Liver (tissue), 9 donors: ENCODE measurements around the gene PER2. TPM values are rescaled to one million over a fixed set of nuclear protein-coding genes. Genes with fewer than 3 reads are reported as not detected.

ENCODE experiments used
- DNase-seq: peaks from one replicate; pipeline ENCODE4 v3.0.0-alpha.2; 2017; ENCODE audit warnings: low spot score
- H3K27ac ChIP-seq, 2 donors: one replicate each; pipeline ENCODE4 v1.7.0; 2013; ENCODE audit warnings: inconsistent platforms in 2 of 2, low read length in 2 of 2, control low read depth in 1 of 2, low read depth in 1 of 2, mild to moderate bottlenecking in 1 of 2
- H3K27me3 ChIP-seq, 4 donors: one replicate each; pipeline versions ENCODE4 v1.6.1 to v1.7.0; 2013; ENCODE audit warnings: low read length in 3 of 4, inconsistent platforms in 1 of 4, mild to moderate bottlenecking in 1 of 4, moderate library complexity in 1 of 4; ENCODE audit not compliant: control insufficient read depth in 4 of 4, insufficient read depth in 4 of 4
- H3K36me3 ChIP-seq, 4 donors: one replicate each; pipeline versions ENCODE4 v1.6.1 to v1.7.0; 2013; ENCODE audit warnings: low read length in 3 of 4, mild to moderate bottlenecking in 3 of 4, low read depth in 1 of 4, moderate library complexity in 1 of 4; ENCODE audit not compliant: control insufficient read depth in 4 of 4, insufficient read depth in 3 of 4
- H3K4me1 ChIP-seq, 4 donors: one replicate each; pipeline versions ENCODE4 v1.6.1 to v1.7.0; 2013; ENCODE audit warnings: low read length in 3 of 4, mild to moderate bottlenecking in 3 of 4, moderate library complexity in 1 of 4; ENCODE audit not compliant: control insufficient read depth in 4 of 4, insufficient read depth in 4 of 4
- H3K4me3 ChIP-seq, 3 donors: one replicate each; pipeline versions ENCODE4 v1.6.1 to v1.7.0; 2013; ENCODE audit warnings: low read length in 3 of 3, control low read depth in 1 of 3, low read depth in 1 of 3, mild to moderate bottlenecking in 1 of 3
- H3K9ac ChIP-seq, 2 donors: one replicate each; pipeline ENCODE4 v1.7.0; 2013; ENCODE audit warnings: low read length in 2 of 2, mild to moderate bottlenecking in 2 of 2, moderate library complexity in 2 of 2, control low read depth in 1 of 2, low read depth in 1 of 2
- H3K9me3 ChIP-seq, 4 donors: one replicate each; pipeline versions ENCODE4 v1.6.1 to v1.7.0; 2013; ENCODE audit warnings: low read length in 3 of 4; ENCODE audit not compliant: control insufficient read depth in 4 of 4
- EGR1 ChIP-seq, 2 donors: IDR thresholded peaks; 2 replicates each; pipeline ENCODE4 v1.6.1; 2016 to 2018; ENCODE audit warnings: antibody characterized with exemption in 2 of 2, low read depth in 2 of 2
- FOXA1 ChIP-seq: IDR thresholded peaks from 2 replicates; pipeline ENCODE4 v1.6.1; 2016; ENCODE audit warnings: antibody characterized with exemption
- FOXA2 ChIP-seq: IDR thresholded peaks from 2 replicates; pipeline ENCODE4 v1.6.1; 2016; ENCODE audit warnings: antibody characterized with exemption
- GABPA ChIP-seq, 2 donors: IDR thresholded peaks in 1 of 2; conservative IDR thresholded peaks in 1 of 2; 2 replicates each; pipeline ENCODE4 v1.6.1; 2016; ENCODE audit warnings: antibody characterized with exemption in 2 of 2, mild to moderate bottlenecking in 1 of 2, moderate library complexity in 1 of 2
- HNF4A ChIP-seq, 2 donors: conservative IDR thresholded peaks; 2 replicates each; pipeline ENCODE4 v1.6.1; 2016; ENCODE audit warnings: antibody characterized with exemption in 2 of 2, mild to moderate bottlenecking in 2 of 2
- HNF4G ChIP-seq: IDR thresholded peaks from 2 replicates; pipeline ENCODE4 v1.6.1; 2016; ENCODE audit warnings: antibody characterized with exemption
- JUND ChIP-seq, 2 donors: IDR thresholded peaks; 2 replicates each; pipeline ENCODE4 v1.6.1; 2016; ENCODE audit warnings: antibody characterized with exemption in 2 of 2
- NR2F2 ChIP-seq: IDR thresholded peaks from 2 replicates; pipeline ENCODE4 v1.6.1; 2016; ENCODE audit warnings: antibody characterized with exemption
- RXRA ChIP-seq, 2 donors: IDR thresholded peaks; 2 replicates each; pipeline ENCODE4 v1.6.1; 2017 to 2018; ENCODE audit warnings: antibody characterized with exemption in 2 of 2, mild to moderate bottlenecking in 1 of 2
- SP1 ChIP-seq: IDR thresholded peaks from 2 replicates; pipeline ENCODE4 v1.6.1; 2018; ENCODE audit warnings: antibody characterized with exemption, mild to moderate bottlenecking
- TAF1 ChIP-seq: conservative IDR thresholded peaks from 2 replicates; pipeline ENCODE4 v1.6.1; 2016; ENCODE audit warnings: antibody characterized with exemption, mild to moderate bottlenecking
- YY1 ChIP-seq: IDR thresholded peaks from 2 replicates; pipeline ENCODE4 v1.6.1; 2016; ENCODE audit warnings: antibody characterized with exemption, mild to moderate bottlenecking
- WGBS: extraction: QIAGEN DNeasy Blood & Tissue Kit; methylation state at CpG from one replicate; pipeline ENCODE4 v1.1.7; 2013; 5-methylcytosine and 5-hydroxymethylcytosine counted together
- polyA plus RNA-seq, 2 donors: library from polyadenylated mRNA; stranded (reverse) in 1 of 2; unstranded in 1 of 2; fragments of 200-250 nt in 1 of 2; fragments of >200 nt in 1 of 2; fragmentation: Nextera tagmentation in 1 of 2; extraction: Ambion mirVana in 1 of 2; gene quantifications; one replicate each; pipeline versions ENCODE4 v1.2.1 to v1.2.3, GENCODE V29; 2013 to 2015
- total RNA-seq, 2 donors: library from RNA; depleted of rRNA; stranded (reverse); fragments of >200 nt; gene quantifications; one replicate each; pipeline ENCODE4 v1.2.3, GENCODE V29; 2014
- TF ChIP-seq, protein P1 (sequence below): IDR thresholded peaks from 2 replicates; pipeline ENCODE4 v1.6.1; 2016; ENCODE audit warnings: antibody characterized with exemption
- TF ChIP-seq, protein P2 (sequence below): IDR thresholded peaks from 2 replicates; pipeline ENCODE4 v1.6.1; 2016; ENCODE audit warnings: antibody characterized with exemption, mild to moderate bottlenecking
- TF ChIP-seq, protein P3 (sequence below): fragments of 150-350 bp; IDR thresholded peaks from 2 replicates; pipeline ENCODE4 v1.5.1; 2017; ENCODE audit warnings: improper control_type of control experiment, low read depth, low read length; ENCODE audit not compliant: missing input control
- TF ChIP-seq, protein P4 (sequence below): IDR thresholded peaks from 2 replicates; pipeline ENCODE4 v1.6.1; 2016; ENCODE audit warnings: antibody characterized with exemption
- TF ChIP-seq, protein P5 (sequence below): IDR thresholded peaks from 2 replicates; pipeline ENCODE4 v1.6.1; 2016; ENCODE audit warnings: antibody characterized with exemption
- donor health status: healthy.
- donor health status: healthy.
- donor health status: healthy.
- donor health status: healthy.
- donor health status: healthy.

Gene PER2
- total and polyA plus RNA-seq, 4 donors = 1.1 to 12.5 (median 4.1) TPM

DNA sequence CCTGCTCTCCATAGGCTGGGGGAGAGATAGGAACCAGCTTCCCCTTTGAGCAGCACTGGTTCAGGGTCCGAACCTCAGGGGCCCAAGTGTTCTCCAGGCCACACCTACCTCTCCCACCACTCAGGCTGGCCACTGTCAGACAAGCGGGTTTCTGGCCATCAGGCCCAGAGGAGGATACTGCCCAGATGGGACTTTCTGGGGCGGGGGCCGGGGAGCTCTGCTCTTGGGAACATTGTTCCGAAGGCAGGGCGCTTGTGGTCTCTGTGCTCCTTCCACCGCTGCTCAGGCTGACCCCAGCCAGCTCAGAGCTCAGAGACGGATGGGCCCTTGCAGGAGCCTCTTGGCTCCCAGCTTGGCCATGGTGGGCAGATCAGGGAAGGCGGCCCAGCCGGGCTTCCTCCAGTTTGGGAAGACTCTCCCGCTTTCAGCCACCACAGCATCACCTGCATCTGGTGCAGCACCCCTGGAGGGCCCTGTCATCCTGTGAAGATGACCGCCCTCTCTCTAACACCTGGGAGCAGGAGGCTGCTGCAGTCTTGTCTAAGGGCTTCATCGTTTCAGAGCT is 26.7 kb upstream of the PER2 start:
- H3K9me3 ChIP-seq = no peaks in the 10 kb centered on the region
- no peaks in the 10 kb centered on the region for H3K27me3 ChIP-seq
- WGBS = 96% methylated on average over 13 of the region's 13 CpGs
- H3K9ac ChIP-seq = no peak overlapping the region
- no peaks in the 10 kb centered on the region for H3K36me3 ChIP-seq
- no peak overlapping the region for H3K27ac ChIP-seq
- TF ChIP-seq YY1 (no peak), GABPA (IDR thresholded peaks at IDR 0.05 in 1 of 2, conservative IDR thresholded peaks at IDR 0.05 in 1 of 2) (no peak), HNF4G (no peak), FOXA1 (no peak), HNF4A (conservative IDR thresholded peaks at IDR 0.05) (no peak), FOXA2 (no peak), NR2F2 (no peak), EGR1 (IDR thresholded peaks at IDR 0.05; ENCODE audit: low read depth in 2 of 2) (no peak), JUND (IDR thresholded peaks at IDR 0.05) (no peak), RXRA (IDR thresholded peaks at IDR 0.05) (no peak), TAF1 (no peak), SP1 (no peak)
- TF ChIP-seq, protein P1, sequence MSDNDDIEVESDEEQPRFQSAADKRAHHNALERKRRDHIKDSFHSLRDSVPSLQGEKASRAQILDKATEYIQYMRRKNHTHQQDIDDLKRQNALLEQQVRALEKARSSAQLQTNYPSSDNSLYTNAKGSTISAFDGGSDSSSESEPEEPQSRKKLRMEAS = no peak
- TF ChIP-seq, protein P2, sequence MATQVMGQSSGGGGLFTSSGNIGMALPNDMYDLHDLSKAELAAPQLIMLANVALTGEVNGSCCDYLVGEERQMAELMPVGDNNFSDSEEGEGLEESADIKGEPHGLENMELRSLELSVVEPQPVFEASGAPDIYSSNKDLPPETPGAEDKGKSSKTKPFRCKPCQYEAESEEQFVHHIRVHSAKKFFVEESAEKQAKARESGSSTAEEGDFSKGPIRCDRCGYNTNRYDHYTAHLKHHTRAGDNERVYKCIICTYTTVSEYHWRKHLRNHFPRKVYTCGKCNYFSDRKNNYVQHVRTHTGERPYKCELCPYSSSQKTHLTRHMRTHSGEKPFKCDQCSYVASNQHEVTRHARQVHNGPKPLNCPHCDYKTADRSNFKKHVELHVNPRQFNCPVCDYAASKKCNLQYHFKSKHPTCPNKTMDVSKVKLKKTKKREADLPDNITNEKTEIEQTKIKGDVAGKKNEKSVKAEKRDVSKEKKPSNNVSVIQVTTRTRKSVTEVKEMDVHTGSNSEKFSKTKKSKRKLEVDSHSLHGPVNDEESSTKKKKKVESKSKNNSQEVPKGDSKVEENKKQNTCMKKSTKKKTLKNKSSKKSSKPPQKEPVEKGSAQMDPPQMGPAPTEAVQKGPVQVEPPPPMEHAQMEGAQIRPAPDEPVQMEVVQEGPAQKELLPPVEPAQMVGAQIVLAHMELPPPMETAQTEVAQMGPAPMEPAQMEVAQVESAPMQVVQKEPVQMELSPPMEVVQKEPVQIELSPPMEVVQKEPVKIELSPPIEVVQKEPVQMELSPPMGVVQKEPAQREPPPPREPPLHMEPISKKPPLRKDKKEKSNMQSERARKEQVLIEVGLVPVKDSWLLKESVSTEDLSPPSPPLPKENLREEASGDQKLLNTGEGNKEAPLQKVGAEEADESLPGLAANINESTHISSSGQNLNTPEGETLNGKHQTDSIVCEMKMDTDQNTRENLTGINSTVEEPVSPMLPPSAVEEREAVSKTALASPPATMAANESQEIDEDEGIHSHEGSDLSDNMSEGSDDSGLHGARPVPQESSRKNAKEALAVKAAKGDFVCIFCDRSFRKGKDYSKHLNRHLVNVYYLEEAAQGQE = no peak
- TF ChIP-seq, protein P3, sequence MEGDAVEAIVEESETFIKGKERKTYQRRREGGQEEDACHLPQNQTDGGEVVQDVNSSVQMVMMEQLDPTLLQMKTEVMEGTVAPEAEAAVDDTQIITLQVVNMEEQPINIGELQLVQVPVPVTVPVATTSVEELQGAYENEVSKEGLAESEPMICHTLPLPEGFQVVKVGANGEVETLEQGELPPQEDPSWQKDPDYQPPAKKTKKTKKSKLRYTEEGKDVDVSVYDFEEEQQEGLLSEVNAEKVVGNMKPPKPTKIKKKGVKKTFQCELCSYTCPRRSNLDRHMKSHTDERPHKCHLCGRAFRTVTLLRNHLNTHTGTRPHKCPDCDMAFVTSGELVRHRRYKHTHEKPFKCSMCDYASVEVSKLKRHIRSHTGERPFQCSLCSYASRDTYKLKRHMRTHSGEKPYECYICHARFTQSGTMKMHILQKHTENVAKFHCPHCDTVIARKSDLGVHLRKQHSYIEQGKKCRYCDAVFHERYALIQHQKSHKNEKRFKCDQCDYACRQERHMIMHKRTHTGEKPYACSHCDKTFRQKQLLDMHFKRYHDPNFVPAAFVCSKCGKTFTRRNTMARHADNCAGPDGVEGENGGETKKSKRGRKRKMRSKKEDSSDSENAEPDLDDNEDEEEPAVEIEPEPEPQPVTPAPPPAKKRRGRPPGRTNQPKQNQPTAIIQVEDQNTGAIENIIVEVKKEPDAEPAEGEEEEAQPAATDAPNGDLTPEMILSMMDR = no peak
- TF ChIP-seq, protein P4, sequence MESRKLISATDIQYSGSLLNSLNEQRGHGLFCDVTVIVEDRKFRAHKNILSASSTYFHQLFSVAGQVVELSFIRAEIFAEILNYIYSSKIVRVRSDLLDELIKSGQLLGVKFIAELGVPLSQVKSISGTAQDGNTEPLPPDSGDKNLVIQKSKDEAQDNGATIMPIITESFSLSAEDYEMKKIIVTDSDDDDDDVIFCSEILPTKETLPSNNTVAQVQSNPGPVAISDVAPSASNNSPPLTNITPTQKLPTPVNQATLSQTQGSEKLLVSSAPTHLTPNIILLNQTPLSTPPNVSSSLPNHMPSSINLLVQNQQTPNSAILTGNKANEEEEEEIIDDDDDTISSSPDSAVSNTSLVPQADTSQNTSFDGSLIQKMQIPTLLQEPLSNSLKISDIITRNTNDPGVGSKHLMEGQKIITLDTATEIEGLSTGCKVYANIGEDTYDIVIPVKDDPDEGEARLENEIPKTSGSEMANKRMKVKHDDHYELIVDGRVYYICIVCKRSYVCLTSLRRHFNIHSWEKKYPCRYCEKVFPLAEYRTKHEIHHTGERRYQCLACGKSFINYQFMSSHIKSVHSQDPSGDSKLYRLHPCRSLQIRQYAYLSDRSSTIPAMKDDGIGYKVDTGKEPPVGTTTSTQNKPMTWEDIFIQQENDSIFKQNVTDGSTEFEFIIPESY = no peak
- TF ChIP-seq, protein P5, sequence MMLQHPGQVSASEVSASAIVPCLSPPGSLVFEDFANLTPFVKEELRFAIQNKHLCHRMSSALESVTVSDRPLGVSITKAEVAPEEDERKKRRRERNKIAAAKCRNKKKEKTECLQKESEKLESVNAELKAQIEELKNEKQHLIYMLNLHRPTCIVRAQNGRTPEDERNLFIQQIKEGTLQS = no peak
- peaks cover 0 to 8% (median 4%) of the 10 kb centered on the region in 4 donors for H3K4me1 ChIP-seq
- no peak overlapping the region for H3K4me3 ChIP-seq
- DNase-seq = no peak
